K562 (cell line): ENCODE data around the gene TIMP2.

ENCODE experiments used
- BRCA1 ChIP-seq, 2 experiments: fragments of 450-650 bp in 1 of 2; sonication (generic) in 1 of 2; formaldehyde crosslinking in 1 of 2; IDR thresholded peaks; 2 replicates each; pipeline versions ENCODE4 v1.5.0 to v1.6.1; 2017 to 2020; ENCODE audit warnings: mild to moderate bottlenecking in 1 of 2, missing genetic modification reagents in 1 of 2
- CTCF ChIP-seq, 3 experiments: IDR thresholded peaks in 2 of 3; conservative IDR thresholded peaks in 1 of 3; 2 replicates each; pipeline ENCODE4 v1.5.1; 2011 to 2012; ENCODE audit warnings: low read length in 3 of 3, mild to moderate bottlenecking in 3 of 3, control low read depth in 2 of 3, improper control_type of control experiment in 1 of 3, inconsistent platforms in 1 of 3, low read depth in 1 of 3, mixed read lengths in 1 of 3, moderate library complexity in 1 of 3; ENCODE audit not compliant: insufficient read depth in 2 of 3
- ESRRA ChIP-seq: fragments of 450-650 bp; IDR thresholded peaks from 2 replicates; pipeline ENCODE4 v1.6.1; 2014; ENCODE audit warnings: low read depth, mild to moderate bottlenecking, moderate library complexity, borderline replicate concordance
- MYNN ChIP-seq, 2 experiments: sonication (generic); formaldehyde crosslinking in 1 of 2; IDR thresholded peaks; 2 replicates each; pipeline versions ENCODE4 v1.5.0 to v1.6.1; 2016 to 2020; ENCODE audit warnings: antibody characterized with exemption in 1 of 2, missing genetic modification reagents in 1 of 2
- PHF8 ChIP-seq: fragments of 200-600 bp; sonication (generic); IDR thresholded peaks from 2 replicates; pipeline ENCODE4 v1.6.1; 2012; ENCODE audit warnings: mixed run types, mild to moderate bottlenecking, inconsistent platforms, low read length, moderate library complexity, borderline replicate concordance
- POLR2A ChIP-seq: fragments of 450-650 bp; conservative IDR thresholded peaks from 2 replicates; pipeline ENCODE4 v1.6.1; 2016
- TEAD1 ChIP-seq, 2 experiments: fragments of 450-650 bp in 1 of 2; sonication (generic) in 1 of 2; formaldehyde crosslinking; IDR thresholded peaks; 2 replicates each; pipeline versions ENCODE4 v1.4.0 to v1.8.0; 2020 to 2022; ENCODE audit warnings: mild to moderate bottlenecking in 2 of 2, missing genetic modification reagents in 1 of 2

GRCh38 chr17:78922816-78923498 lies 2.2 kb downstream of the TIMP2 start:
- TF ChIP-seq BRCA1 (IDR thresholded peaks at IDR 0.05) (no peak), BRCA1 (CRISPR knock-in tag; IDR thresholded peaks at IDR 0.05) (no peak), TEAD1 (CRISPR knock-in tag; IDR thresholded peaks at IDR 0.05) (no peak), ESRRA (no peak), MYNN (IDR thresholded peaks at IDR 0.05) (no peak), MYNN (CRISPR knock-in tag; IDR thresholded peaks at IDR 0.05) (no peak), PHF8 (no peak), CTCF (IDR thresholded peaks at IDR 0.05 in 2 of 3, conservative IDR thresholded peaks at IDR 0.05 in 1 of 3; ENCODE audit: insufficient read depth in 2 of 3, low read depth in 1 of 3, low read length in 3 of 3) (no peak), POLR2A (no peak)
